HL-60/S4 treated with retinoic acid at 250 ng/mL for 4 days and 3 days (cell line): ENCODE results near the gene PPP2R2D.

ENCODE experiments used
- in situ Hi-C: fragments of 300-500 bp; cut with MboI; formaldehyde crosslinking; loops from 2 replicates; pipeline ENCODE4 v1.7.0; 2022; ENCODE audit warnings: low sequenced_read_pairs

Gene PPP2R2D

DNA sequence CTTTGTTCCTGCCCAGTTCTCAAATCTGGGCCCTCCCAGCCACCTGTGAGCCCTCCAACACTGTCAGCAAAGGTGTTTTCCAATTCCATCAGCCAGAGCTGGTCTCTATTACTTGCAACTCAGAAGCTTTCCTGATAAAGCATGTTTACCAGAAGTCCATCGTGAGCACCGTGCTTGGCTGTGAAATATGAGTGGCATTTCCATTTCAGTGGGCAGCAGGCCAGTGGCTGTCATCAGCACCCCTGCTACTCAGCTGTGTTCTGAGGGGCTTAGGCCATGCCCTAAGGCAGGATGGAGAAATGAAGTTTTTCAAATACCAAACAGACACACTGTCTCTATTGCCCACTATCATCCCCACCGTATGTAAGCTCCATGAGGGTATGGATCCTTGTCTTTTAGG is 93.6 kb downstream of the PPP2R2D start:
- in situ Hi-C loops: no loop called here

DNA sequence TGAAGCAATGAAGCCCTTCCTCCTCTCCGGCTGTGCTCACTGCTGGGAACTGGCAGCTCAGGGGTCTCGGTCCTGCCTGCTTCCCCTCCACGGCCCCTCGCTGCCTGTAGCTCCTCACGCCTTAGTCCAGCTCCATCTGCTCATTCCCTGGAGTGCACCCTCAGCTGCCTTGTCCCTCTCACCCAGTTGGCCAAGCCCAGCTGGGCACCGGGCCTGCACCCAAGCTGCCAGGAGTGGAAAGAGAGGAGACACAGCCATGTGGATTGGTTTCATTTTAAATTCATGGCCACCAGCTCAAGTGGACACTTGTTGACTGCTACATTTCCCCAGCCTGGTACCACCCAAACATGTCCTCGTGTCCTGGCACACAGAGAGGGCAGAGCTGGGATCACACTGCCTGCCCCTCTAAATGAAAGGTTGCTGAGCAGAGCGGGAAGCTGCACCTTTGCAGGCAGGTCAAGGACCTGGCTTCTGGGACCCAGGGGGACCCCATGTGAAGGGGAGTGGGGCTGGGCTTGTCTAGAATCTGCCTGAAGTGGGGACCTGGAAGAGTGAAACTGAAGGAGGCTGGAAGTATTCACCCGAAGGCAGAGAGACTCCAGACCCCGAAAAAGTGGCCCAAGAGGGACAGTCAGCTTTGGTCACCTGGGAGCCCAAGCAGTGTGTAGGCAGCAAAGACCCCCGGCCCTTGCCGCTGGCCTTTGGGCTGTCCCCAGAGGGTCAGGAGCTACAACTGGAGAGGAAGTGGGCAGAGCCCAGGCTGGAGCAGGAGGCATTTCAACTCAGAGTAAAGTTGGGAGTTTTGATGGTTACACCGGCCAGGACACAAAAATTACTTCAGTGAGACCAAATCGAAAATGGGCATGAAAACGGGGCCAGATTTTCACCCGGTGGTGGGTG is 95.9 kb downstream of the PPP2R2D start:
- in situ Hi-C loops: no loop called here

DNA sequence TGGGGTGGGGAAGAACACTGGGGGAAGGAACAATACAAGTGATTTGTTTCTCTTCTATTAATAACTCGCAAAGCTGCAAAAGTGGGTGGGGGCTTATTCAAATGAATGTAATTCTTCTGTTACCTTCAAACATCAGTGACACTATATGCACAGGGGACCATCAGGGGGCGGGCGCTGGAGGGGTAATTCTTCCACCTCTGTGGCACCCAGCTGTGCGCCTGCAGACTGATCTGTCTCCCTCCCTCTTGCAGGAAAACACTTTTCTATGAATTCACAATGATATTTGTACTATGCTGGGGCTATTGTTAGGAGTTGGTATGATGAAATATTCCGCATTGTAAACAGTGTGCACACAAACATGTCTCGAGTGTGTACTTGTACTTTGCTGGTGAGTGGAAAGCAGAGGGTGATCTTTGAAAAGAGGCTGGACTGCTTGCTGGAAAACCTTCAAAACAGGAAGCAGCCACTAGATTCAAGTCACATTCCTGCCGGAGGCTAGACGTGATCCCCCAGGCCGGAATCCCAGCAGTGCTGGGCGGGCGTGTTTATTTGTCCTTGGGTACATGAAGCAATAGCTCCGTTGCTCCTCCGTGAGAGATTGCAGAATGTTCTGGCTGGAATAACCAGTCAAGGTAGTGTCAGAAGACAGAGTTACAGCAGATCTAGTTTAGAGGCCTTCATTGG is 96.7 kb downstream of the PPP2R2D start:
- in situ Hi-C loops: no loop called here

DNA sequence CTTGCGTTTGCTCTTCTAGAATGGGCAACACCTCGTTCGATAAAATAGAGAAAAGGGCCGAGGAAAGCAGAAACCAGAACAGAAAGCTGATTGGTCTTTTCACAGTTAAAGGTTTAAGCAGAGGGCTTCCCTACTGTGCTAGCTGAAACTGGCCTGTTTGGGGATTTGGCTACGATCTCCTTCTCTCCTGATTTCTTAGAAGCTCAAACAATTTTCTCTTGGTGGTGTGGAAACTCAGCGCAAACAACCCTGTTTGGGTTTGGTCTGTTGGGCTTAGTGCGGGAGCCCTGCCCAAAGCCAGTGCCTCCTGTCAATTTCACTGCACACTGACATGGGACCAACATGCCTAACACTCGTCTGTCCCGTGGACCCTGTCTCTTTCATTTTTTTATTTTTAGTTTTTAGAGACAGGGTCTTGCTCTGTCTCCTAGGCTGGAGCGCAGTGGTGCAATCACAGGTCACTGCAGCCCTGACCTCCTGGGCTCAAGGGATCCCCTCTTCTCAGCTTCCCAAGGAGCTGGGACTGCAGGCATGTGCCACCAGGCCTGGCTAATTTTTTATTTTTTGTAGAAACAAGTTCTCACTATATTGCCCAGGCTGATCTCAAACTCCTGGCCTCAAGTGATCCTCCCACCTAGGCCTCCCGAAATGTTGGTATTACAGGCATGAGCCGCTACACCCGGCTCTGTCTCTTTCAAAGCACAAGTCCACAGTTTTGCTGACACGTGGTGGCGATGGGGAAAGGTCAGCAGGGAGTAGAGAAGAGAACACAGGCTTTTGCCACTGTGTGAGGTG is 97.4 kb downstream of the PPP2R2D start:
- in situ Hi-C loops: no loop called here

- in situ Hi-C loops: no loop called here
Observed at GRCh38 chr10:131998845-131999681, 98.3 kb downstream of the PPP2R2D start.

GRCh38 chr10:132001238-132001972 is 100.6 kb downstream of the PPP2R2D start:
- in situ Hi-C loops: no loop called here

GRCh38 chr10:132002004-132002403 is 101.2 kb downstream of the PPP2R2D start:
- in situ Hi-C loops: no loop called here

DNA sequence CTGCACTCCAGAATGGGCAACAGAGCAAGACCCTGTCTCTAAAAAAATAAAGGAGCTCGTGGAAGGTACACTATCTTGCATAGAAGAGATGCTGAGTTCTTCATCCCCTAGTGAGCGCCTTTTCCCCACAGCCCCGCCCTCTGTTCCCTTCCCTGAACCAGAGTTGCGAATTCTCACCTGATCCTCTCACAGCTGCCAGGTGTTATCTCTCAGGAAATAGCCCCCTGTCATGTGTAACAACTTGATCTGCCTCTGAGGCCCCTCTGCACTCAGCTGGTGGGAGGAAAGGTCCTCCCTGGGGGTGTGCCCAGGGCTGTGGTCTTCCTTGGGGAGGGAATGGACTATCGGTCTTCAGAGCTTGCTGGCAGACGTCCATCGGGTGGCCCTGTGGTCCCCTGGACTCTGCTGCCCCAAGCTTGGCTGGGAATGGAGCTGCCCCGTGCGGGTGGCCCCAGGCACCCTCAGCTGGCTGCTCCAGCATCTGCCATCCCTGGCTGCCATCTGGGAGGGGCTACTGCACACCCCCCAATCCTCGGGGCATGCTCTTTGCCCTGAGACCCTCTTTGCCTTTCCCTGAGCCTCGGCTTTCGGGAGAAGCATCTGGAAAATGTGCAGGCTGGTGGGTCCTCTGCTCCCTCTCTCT is 102.6 kb downstream of the PPP2R2D start:
- in situ Hi-C loops: no loop called here

- in situ Hi-C loops: no loop called here
Observed at GRCh38 chr10:132004052-132004451, 103.2 kb downstream of the PPP2R2D start.

DNA sequence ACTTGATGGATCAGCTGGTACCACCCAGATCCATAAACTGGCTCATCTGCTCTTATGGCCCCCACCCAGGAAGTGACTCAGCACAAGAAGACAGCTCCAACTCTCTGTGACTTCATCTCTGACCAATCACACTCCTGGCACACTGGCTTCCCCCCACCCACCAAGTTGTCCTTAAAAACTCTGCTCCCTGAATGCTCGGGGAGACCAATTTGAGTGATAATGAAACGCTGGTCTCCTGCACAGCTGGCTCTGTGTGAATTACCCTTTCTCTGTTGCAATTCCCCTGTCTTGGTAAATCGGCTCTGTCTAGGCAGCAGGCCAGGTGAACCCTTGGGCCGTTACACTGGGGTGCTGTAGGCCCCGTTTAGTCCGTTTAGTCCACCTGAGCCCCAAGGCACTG is 104.3 kb downstream of the PPP2R2D start:
- in situ Hi-C loops: no loop called here

DNA sequence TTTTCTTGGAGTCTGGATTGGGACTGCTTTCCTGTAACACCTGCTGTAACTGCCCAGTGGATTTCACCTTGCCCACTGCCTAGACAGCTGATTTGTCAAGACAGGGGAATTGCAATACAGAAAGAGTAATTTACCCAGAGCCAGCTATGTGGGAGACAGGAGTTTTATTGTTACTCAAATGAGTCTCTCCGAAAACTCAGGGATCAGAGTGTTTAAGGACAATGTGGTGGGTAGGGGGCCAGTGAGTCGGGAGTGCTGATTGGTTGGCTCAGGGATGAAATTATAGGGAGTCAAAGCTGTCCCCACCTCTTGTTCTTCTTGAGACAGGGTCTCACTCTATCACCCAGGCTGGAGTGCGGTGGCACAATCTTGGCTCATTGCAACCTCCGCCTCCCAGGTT is 106.2 kb downstream of the PPP2R2D start:
- in situ Hi-C loops: no loop called here

- in situ Hi-C loops: no loop called here
Observed at GRCh38 chr10:132007681-132008080, 106.9 kb downstream of the PPP2R2D start.
